Measurements from ENCODE around the gene C1RL. TPM values are rescaled to one million over a fixed set of nuclear protein-coding genes. Genes with fewer than 3 reads are reported as not detected.
A peak's percentile ranks its signal among the peaks of the same experiment; 100 is the strongest.
"Not testable (repeated sequence)": the region's sequence is repeated elsewhere in the genome, so short reads cannot be mapped to it uniquely, and the experiment has no call there.

C1RL gene
- total and polyA plus RNA-seq, 12 donors = 4.5 to 24.9 (median 8.1) TPM

- ATAC-seq (no peak), DNase-seq (no peak)
- Histone ChIP-seq H3K27ac (peak overlapping the region in 9 of 10 donors; percentile 85 to 98 (median 89)), H3K36me3 (peaks cover 0 to 16% (median 0%) of the 10 kb centered on the region in 9 donors), H3K4me3 (peak overlapping the region in 7 of 10 donors; percentile 41 to 70 (median 63)), H3K4me1 (peaks cover 0 to 44% (median 14%) of the 10 kb centered on the region in 9 donors), H3K27me3 (no peaks in the 10 kb centered on the region), H3K9me3 (peaks cover 0 to 13% (median 3%) of the 10 kb centered on the region in 11 donors)
- TF ChIP-seq CTCF (IDR thresholded peaks at IDR 0.05) = no peak
- WGBS, 2 donors = 64% methylated on average over 5 of the region's 5 CpGs
- intact Hi-C loops (cut with DNase I) = loop anchor here in 6 of 10 donors (1.0 to 10.0 kb wide), 5 partner anchors 47 to 165 kb away; partner anchors contain the start of genes C1S (in 5 of the 6), C12orf57 (in 1 of the 6) and RNU7-1 (in 1 of the 6)
These were observed 532 bp upstream of the C1RL start for GRCh38 chr12:7109572-7109920.

DNA sequence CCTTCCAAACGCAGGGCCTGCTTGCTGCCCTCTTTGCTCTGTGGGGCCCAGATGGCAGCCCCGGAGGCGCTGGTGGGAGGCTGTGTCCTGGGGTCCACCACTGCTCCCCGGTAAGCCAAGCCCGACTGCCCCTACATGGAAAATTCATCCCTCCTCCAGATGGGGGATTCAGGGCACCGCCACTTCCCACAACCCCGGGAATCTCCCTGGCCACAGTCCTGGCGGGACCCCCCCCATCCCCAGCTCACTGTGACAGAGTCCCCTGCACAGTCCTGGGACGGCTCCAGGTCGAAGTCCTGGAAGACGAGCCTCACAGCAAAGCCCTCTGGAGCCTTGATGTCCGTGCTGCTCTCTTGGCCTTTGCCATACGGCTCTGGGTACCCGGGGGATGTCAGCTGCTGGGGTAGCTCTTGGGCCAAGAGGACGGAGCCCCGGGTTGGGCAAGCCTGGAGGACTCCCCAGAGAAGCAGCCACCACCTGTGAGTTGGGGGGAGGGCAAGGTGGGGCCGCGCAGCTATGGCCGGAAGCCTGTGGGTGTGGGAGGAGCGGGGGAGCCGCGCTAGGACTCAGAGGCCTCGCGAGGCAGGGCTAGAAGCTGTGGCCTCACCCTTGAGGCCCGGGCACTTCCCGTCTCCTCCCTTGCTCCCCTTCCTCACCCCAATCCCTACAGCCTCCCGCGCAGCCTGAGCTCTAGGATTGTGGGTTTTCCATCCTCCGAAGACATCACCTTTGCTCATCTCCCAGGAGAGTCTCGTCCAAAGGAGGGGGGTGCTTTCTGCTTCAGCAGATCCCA is 815 bp downstream of the C1RL start:
- intact Hi-C loops (cut with DNase I) = loop anchor here in 5 of 10 donors (2.0 to 10.0 kb wide), 4 partner anchors 46 to 163 kb away; partner anchors contain the start of genes C1S (in 4 of the 5), C12orf57 (in 1 of the 5) and RNU7-1 (in 1 of the 5)
- WGBS, 2 donors = 17 to 23% methylated on average over 30 of the region's 30 CpGs
- Histone ChIP-seq H3K4me3 (peak overlapping the region in 9 of 10 donors; percentile 41 to 70 (median 63)), H3K36me3 (peaks cover 0 to 26% (median 0%) of the 10 kb centered on the region in 9 donors), H3K27me3 (no peaks in the 10 kb centered on the region), H3K27ac (peak overlapping the region; percentile 70 to 98 (median 89)), H3K4me1 (peaks cover 0 to 38% (median 11%) of the 10 kb centered on the region in 9 donors), H3K9me3 (peaks cover 0 to 13% (median 3%) of the 10 kb centered on the region in 11 donors)
- no peak for TF ChIP-seq CTCF (IDR thresholded peaks at IDR 0.05)
- DNase-seq (peak; percentile 54 to 78), ATAC-seq (peak; percentile 80 to 93 (median 88))

DNA sequence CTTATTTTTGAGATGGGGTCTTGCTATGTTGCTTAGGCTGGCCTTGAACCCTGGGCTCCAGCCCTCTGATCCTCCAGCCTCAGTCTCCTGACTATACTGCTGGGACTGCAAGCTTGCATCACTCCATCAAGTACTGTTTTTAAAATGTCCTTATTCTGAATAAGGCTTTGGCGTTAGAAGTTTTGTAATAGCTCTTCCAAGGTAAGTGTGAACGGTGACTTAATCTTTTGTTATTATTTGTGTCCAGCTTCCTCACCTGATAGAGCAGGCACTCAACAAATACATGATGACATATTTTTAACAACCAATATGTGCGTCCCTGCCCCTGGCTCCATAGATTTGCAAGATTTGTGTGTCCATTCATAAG is 1.4 kb downstream of the C1RL start:
- Histone ChIP-seq H3K9me3 (peaks cover 0 to 13% (median 3%) of the 10 kb centered on the region in 11 donors), H3K4me3 (peak overlapping the region in 9 of 10 donors; percentile 41 to 70 (median 63)), H3K27ac (peak overlapping the region; percentile 70 to 98 (median 89)), H3K27me3 (no peaks in the 10 kb centered on the region), H3K4me1 (peaks cover 0 to 36% (median 10%) of the 10 kb centered on the region in 9 donors), H3K36me3 (peaks cover 0 to 29% (median 0%) of the 10 kb centered on the region in 9 donors)
- WGBS, 2 donors = 65 to 78% methylated on average over 3 of the region's 3 CpGs
- DNase-seq = no peak
- intact Hi-C loops (cut with DNase I) = loop anchor here in 5 of 10 donors (2.0 to 10.0 kb wide), 4 partner anchors 45 to 163 kb away; partner anchors contain the start of genes C1S (in 4 of the 5), C12orf57 (in 1 of the 5) and RNU7-1 (in 1 of the 5)
- no peak for ATAC-seq
- no peak for TF ChIP-seq CTCF (IDR thresholded peaks at IDR 0.05)

GRCh38 chr12:7107181-7107580 is 1.8 kb downstream of the C1RL start:
- DNase-seq, H3K27me3 ChIP-seq, ATAC-seq: not testable (repeated sequence)
- WGBS, 2 donors = 99 to 100% methylated on average over 5 of the region's 5 CpGs
- Histone ChIP-seq H3K4me1 (peaks cover 0 to 35% (median 10%) of the 10 kb centered on the region in 9 donors), H3K36me3 (peaks cover 0 to 30% (median 0%) of the 10 kb centered on the region in 9 donors), H3K4me3 (peak overlapping the region in 3 of 10 donors; percentile 61 to 70 (median 67)), H3K9me3 (peaks cover 0 to 13% (median 3%) of the 10 kb centered on the region in 11 donors), H3K27ac (peak overlapping the region in 3 of 10 donors; percentile 86 to 98 (median 90))
- intact Hi-C loops (cut with DNase I) = loop anchor here in 3 of 10 donors (5.0 to 10.0 kb wide), 3 partner anchors 45 to 162 kb away; partner anchors contain the start of genes C12orf57 (in 1 of the 3), C1S (in 1 of the 3) and RNU7-1 (in 1 of the 3)

Data from heart right ventricle (tissue), 16 donors.